Activated T-cell treated with anti-CD3 and anti-CD28 coated beads, Interleukin-2, amount 50 U/mL, for 72 hours (primary cell): Measurements from ENCODE around the gene ZNF484. TPM values are rescaled to one million over a fixed set of nuclear protein-coding genes. Genes with fewer than 3 reads are reported as not detected.
"Not testable (repeated sequence)": the region's sequence is repeated elsewhere in the genome, so short reads cannot be mapped to it uniquely, and the experiment has no call there.

Experiments
- ATAC-seq, 2 donors: fragments of 150-1000 bp; cut with Tn5 transposase; replicated peaks in 1 of 2; 2 replicates each; pipeline ENCODE4 v1.10.0; 2021; ENCODE audit warnings: moderate library complexity in 2 of 2, mild to moderate bottlenecking in 1 of 2
- DNase-seq, 2 donors: peaks; one replicate each; pipeline ENCODE4 v3.0.0; 2021 to 2022; ENCODE audit warnings: mixed read lengths in 1 of 2
- H3K27ac Mint-ChIP-seq: one replicate; pipeline ENCODE4 v1.8.0; 2022; ENCODE audit warnings: mild to moderate bottlenecking, moderate library complexity, mixed read lengths
- H3K27me3 Mint-ChIP-seq: one replicate; pipeline ENCODE4 v1.8.0; 2022; ENCODE audit warnings: low read depth, mixed read lengths
- H3K36me3 Mint-ChIP-seq, 2 donors: one replicate each; pipeline ENCODE4 v1.8.0; 2022; ENCODE audit warnings: mixed read lengths in 2 of 2, mild to moderate bottlenecking in 1 of 2; ENCODE audit not compliant: insufficient read depth in 2 of 2
- H3K4me1 Mint-ChIP-seq: one replicate; pipeline ENCODE4 v1.8.0; 2022; ENCODE audit warnings: low read depth, mixed read lengths
- H3K4me3 Mint-ChIP-seq, 2 donors: one replicate each; pipeline ENCODE4 v1.8.0; 2022; ENCODE audit warnings: mild to moderate bottlenecking in 2 of 2, mixed read lengths in 2 of 2, moderate library complexity in 2 of 2
- H3K9me3 Mint-ChIP-seq, 2 donors: one replicate each; pipeline ENCODE4 v1.8.0; 2022; ENCODE audit warnings: mixed read lengths in 2 of 2
- total RNA-seq, 2 donors: library from RNA; stranded (reverse); gene quantifications; one replicate each; pipeline ENCODE4 v1.2.3, GENCODE V29; 2022

Gene ZNF484
- total RNA-seq, 2 donors from 2014 or later: 10.7 to 10.8 TPM

DNA sequence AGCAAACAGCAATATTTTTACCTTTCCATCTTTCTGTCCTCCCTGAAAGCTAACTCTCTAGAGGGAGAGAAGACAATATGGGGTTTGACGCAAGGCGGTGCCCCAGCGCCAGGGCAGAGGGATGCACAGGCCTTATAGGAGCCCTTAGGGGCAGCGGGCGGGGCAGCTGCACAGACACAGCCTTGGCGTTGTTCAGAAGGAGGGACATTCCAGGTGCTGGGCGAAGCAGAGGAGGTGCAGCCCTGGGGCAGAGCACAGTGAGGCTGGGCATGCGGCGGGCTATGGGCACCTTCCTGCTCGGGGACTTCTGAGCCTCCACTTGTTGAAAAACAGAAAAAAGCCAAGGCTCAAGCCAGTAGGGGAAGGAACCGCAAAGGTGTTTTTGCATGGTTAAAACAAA, 79.5 kb downstream of the ZNF484 start:
- H3K36me3 Mint-ChIP-seq: no peaks in the 10 kb centered on the region
- peaks cover 13% of the 10 kb centered on the region for H3K4me1 Mint-ChIP-seq
- no peak overlapping the region for H3K27ac Mint-ChIP-seq
- DNase-seq (no peak), ATAC-seq (no peak)
- no peak overlapping the region for H3K4me3 Mint-ChIP-seq
- H3K27me3 Mint-ChIP-seq: peaks cover 35% of the 10 kb centered on the region
- no peaks in the 10 kb centered on the region for H3K9me3 Mint-ChIP-seq

DNA sequence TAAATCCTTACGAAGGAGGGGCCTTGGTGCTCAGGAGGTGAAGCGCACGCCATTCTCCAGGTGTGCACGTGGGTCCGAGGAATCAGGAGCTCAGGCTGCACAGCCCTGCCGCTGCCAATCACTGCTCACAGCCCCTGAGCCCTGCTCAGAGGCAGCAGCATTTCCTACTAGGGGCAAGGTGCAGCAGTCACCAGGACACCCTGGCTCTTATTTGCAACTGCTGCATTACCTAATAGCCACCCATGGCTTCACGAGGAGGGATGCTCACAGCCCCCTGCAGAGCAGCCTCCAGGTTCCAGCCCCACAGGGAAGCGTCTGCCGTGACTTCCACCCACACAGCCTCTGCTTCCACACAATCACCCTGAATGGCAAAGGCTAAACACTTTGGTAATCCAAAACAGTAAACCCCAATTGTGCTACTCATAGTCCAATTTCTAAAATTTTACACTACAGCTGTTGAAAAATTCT, 81.5 kb downstream of the ZNF484 start:
- not testable (repeated sequence) for DNase-seq, H3K27ac Mint-ChIP-seq, H3K4me3 Mint-ChIP-seq, ATAC-seq, H3K36me3 Mint-ChIP-seq, H3K9me3 Mint-ChIP-seq
- Mint-ChIP-seq H3K27me3 (peaks cover 37% of the 10 kb centered on the region), H3K4me1 (peaks cover 16% of the 10 kb centered on the region)

DNA sequence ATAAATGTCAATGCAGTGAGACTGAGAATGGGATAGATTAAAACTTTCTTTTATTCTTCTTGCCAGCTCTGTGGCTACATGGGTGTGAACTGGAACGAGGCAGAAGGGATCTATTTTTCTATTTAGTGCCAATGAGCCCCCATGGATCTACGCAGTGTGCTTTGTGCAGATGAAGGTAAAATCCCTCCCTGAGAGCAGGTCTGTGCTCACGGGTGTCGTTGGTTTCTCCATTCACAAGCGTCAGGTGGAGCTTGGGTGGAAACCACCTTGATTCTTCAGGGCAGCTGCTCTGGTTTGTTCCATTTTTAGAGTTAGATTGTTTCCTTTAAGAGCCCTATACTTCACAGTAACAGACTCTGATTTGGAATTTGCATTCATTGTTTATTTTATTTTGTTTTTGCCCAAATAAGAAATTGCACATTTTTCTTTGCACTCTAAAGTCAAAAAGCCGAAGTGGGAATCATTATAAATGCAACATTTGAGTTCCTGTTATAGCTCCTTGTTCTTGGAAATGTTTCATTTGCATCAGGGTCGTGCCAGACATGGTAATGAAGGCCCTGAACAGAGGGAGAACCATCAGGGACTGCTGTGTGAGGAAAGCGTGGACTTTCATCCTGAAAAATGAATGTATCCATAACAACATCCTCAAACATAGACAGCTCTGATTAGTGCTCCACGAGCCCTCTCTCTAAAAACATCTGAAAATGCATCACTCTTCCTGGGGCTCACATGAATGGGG, 82.1 kb downstream of the ZNF484 start:
- Mint-ChIP-seq H3K27ac (no peak overlapping the region), H3K9me3 (no peaks in the 10 kb centered on the region), H3K4me1 (peaks cover 22% of the 10 kb centered on the region), H3K36me3 (no peaks in the 10 kb centered on the region), H3K4me3 (no peak overlapping the region), H3K27me3 (peaks cover 43% of the 10 kb centered on the region)
- no peak for DNase-seq
- ATAC-seq: no peak

Other genes with a start within 250 kb of the ZNF484 start
- 10 to 100 TPM; 12.2 to 14.9 TPM for gene IPPK, start 207.9 kb downstream of the ZNF484 start, total RNA-seq
- 10 to 100 TPM; 15.4 to 15.5 TPM for gene BICD2, start 113.2 kb downstream of the ZNF484 start, total RNA-seq
- 10 to 100 TPM; 66.2 to 72.9 TPM for gene FGD3, start 69.5 kb upstream of the ZNF484 start, total RNA-seq
- gene SUSD3, start 180.7 kb upstream of the ZNF484 start, total RNA-seq: 10 to 100 TPM; 53.1 to 56.8 TPM
- gene CARD19, start 218.2 kb upstream of the ZNF484 start, total RNA-seq: 10 to 100 TPM; 65.7 to 70.0 TPM